ENCODE results near the gene KRT76. TPM values are rescaled to one million over a fixed set of nuclear protein-coding genes. Genes with fewer than 3 reads are reported as not detected.

Gene KRT76
- total and polyA plus RNA-seq, 10 of the 15 experiments (the other 5 are each of a cell fraction or from before 2014, with no cell fraction given), result not detected

- H3K4me2 ChIP-seq (ENCODE audit: control insufficient read depth, insufficient read depth), result no peak overlapping the region
- SMC1A ChIA-PET (ENCODE audit: uncharacterized antibody, unreplicated experiment), result no interaction called here
- H3K9me3 ChIP-seq (replicated peaks; ENCODE audit: control insufficient read depth, insufficient read depth, low read length), result no peaks in the 10 kb centered on the region
- DNase-seq (ENCODE audit: low read depth, low spot score) (no peak), ATAC-seq (no peak), FAIRE-seq (no peak)
- no peak overlapping the region for H3K27ac ChIP-seq (ENCODE audit: control insufficient read depth, insufficient read depth)
- H4K20me1 ChIP-seq (ENCODE audit: control insufficient read depth, insufficient read depth), result no peaks in the 10 kb centered on the region
- CTCF ChIA-PET, result interaction anchor here (1.2 to 1.6 kb wide), 3 partner anchors 9 to 108 kb away, joined by 3 to 5 read pairs (median 3); no protein-coding TSS in a partner anchor
- H3K4me3 ChIP-seq, result no peak overlapping the region
- H3K36me3 ChIP-seq (ENCODE audit: control insufficient read depth in 2 of 2, insufficient read depth in 2 of 2, low read length in 1 of 2), result no peaks in the 10 kb centered on the region
- peaks cover 0 to 5% of the 10 kb centered on the region in 2 experiments; a peak in 3 of 4 replicates for H3K27me3 ChIP-seq (replicated peaks in 1 of 2; ENCODE audit: control insufficient read depth in 2 of 2, insufficient read depth in 2 of 2, low read length in 1 of 2)
- 13% methylated on average over 4 of the region's 4 CpGs for WGBS (ENCODE audit: insufficient coverage, insufficient replicate concordance, low lambda C conversion rate, missing lambda C conversion rate)
- in situ Hi-C loops (cut with MboI) (no loop called here), intact Hi-C loops (cut with micrococcal nuclease; ENCODE audit: unreplicated experiment) (no loop called here)
- H3K79me2 ChIP-seq (ENCODE audit: control insufficient read depth, insufficient read depth, low read length), result no peaks in the 10 kb centered on the region
- no peak overlapping the region for H2AFZ ChIP-seq (ENCODE audit: control insufficient read depth, low read depth, low read length)
- no peaks in the 10 kb centered on the region for H3K4me1 ChIP-seq (ENCODE audit: control insufficient read depth, insufficient read depth, low read length)
- RAD21 ChIA-PET (ENCODE audit: unreplicated experiment), result no interaction called here
- POLR2A ChIA-PET, result no interaction called here
- TF ChIP-seq ATF3 (IDR thresholded peaks at IDR 0.05; ENCODE audit: borderline replicate concordance, extremely low read depth, low read depth, low read length) (no peak), SP1 (IDR thresholded peaks at IDR 0.05; ENCODE audit: low read depth, low read length) (no peak)
- BruUV-seq (replicated peaks), result no TSS peak
- no peak overlapping the region for H3K9ac ChIP-seq (ENCODE audit: control insufficient read depth, insufficient read depth, low read length)
Measured at GRCh38 chr12:52772188-52772587, 5.0 kb downstream of the KRT76 start.

- intact Hi-C loops (cut with micrococcal nuclease; ENCODE audit: unreplicated experiment), result no loop called here
- CTCF ChIA-PET, result interaction anchor here (1.4 kb wide), 1 partner anchor 99 kb away, joined by 3 read pairs; no protein-coding TSS in a partner anchor
- TF ChIP-seq POLR2AphosphoS2 (IDR thresholded peaks at IDR 0.05; ENCODE audit: low read depth, low read length) (no peak), E2F8 (IDR thresholded peaks at IDR 0.05; ENCODE audit: low read depth, partially characterized antibody) (no peak), NKRF (conservative IDR thresholded peaks at IDR 0.05) (no peak), POU2F2 (IDR thresholded peaks at IDR 0.05; ENCODE audit: borderline replicate concordance, low read depth, low read length) (no peak), ESRRA (IDR thresholded peaks at IDR 0.05; ENCODE audit: low read length) (no peak), USF2 (IDR thresholded peaks at IDR 0.05; ENCODE audit: borderline replicate concordance, low read depth, low read length) (no peak), RFX5 (IDR thresholded peaks at IDR 0.05; ENCODE audit: low read depth, low read length) (no peak), PAX5 (IDR thresholded peaks at IDR 0.05; ENCODE audit: borderline replicate concordance, low read depth, low read length) (no peak), SPI1 (IDR thresholded peaks at IDR 0.05; ENCODE audit: borderline replicate concordance, insufficient read depth, low read depth, low read length) (no peak)
Measured at GRCh38 chr12:52771505-52771904, 5.6 kb downstream of the KRT76 start.

More at GRCh38 chr12:52771505-52771904, 5.6 kb downstream of the KRT76 start:
- Histone ChIP-seq H3K4me2 (ENCODE audit: control insufficient read depth, insufficient read depth) (no peak overlapping the region), H3K27ac (ENCODE audit: control insufficient read depth, insufficient read depth) (no peak overlapping the region), H3K36me3 (ENCODE audit: control insufficient read depth in 2 of 2, insufficient read depth in 2 of 2, low read length in 1 of 2) (no peaks in the 10 kb centered on the region), H3K27me3 (replicated peaks in 1 of 2; ENCODE audit: control insufficient read depth in 2 of 2, insufficient read depth in 2 of 2, low read length in 1 of 2) (peaks cover 0 to 5% of the 10 kb centered on the region in 2 experiments; a peak in 3 of 4 replicates), H3K79me2 (ENCODE audit: control insufficient read depth, insufficient read depth, low read length) (no peaks in the 10 kb centered on the region), H3K4me3 (no peak overlapping the region), H4K20me1 (ENCODE audit: control insufficient read depth, insufficient read depth) (no peaks in the 10 kb centered on the region), H3K4me1 (ENCODE audit: control insufficient read depth, insufficient read depth, low read length) (no peaks in the 10 kb centered on the region), H3K9ac (ENCODE audit: control insufficient read depth, insufficient read depth, low read length) (no peak overlapping the region), H2AFZ (ENCODE audit: control insufficient read depth, low read depth, low read length) (no peak overlapping the region), H3K9me3 (replicated peaks; ENCODE audit: control insufficient read depth, insufficient read depth, low read length) (no peaks in the 10 kb centered on the region)
- WGBS (ENCODE audit: insufficient coverage, insufficient replicate concordance, low lambda C conversion rate, missing lambda C conversion rate), result 12% methylated on average over 4 of the region's 4 CpGs
- no peak for ATAC-seq
- in situ Hi-C loops (cut with MboI), result no loop called here
- no TSS peak for BruUV-seq (replicated peaks)
- DNase-seq (ENCODE audit: low read depth, low spot score), result no peak
- no peak for FAIRE-seq
- ChIA-PET RAD21 (ENCODE audit: unreplicated experiment) (no interaction called here), POLR2A (no interaction called here), SMC1A (ENCODE audit: uncharacterized antibody, unreplicated experiment) (no interaction called here)

Measured in GM12878 (cell line).